ENCODE results near the gene CD84. TPM values are rescaled to one million over a fixed set of nuclear protein-coding genes. Genes with fewer than 3 reads are reported as not detected.
"Not testable (repeated sequence)": the region's sequence is repeated elsewhere in the genome, so short reads cannot be mapped to it uniquely, and the experiment has no call there.

CD84 gene
- total RNA-seq, 2 donors from 2014 or later, result 1.2 to 6.7 TPM

DNA sequence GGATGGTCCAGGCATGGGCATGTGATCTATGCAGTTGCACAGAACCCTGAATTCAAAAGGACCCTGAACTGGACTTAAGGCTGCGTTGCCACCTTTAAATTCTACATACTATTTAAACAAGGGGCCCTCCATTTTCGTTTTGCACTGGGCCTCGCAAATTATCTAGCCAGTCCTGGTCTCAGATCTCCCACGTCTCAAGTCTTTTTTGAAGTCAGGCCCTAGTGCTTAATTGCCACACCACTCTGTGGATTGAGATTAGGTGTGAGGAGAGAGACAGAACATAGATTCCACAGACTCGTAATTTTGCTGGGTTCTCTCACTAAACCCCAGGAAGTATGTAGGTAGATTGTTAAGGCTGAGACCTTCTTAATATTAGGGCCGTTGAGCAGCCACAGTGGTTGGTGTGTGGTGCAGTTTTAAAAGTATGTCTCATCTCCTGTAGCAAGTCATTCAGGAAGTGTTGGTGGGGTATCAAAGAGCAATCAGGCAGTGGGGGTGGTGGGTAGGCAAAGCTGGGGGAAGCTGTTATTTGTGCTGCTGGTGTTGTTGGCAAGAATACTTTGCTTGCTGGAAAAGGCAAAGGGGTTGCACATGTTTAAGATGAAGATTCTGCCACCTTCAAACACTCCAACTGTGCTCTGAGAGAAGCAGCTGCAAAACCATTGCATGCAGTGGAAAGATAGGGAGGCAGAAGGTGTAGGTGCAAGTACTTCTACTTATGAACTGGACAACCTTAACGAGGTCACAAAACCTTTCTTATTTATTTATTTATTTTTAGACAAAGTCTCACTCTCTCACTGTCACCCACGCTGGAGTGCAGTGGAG is 11.2 kb downstream of the CD84 start:
- Histone ChIP-seq H3K9me3 (no peaks in the 10 kb centered on the region), H3K4me1 (replicated peaks) (no peaks in the 10 kb centered on the region), H3K36me3 (no peaks in the 10 kb centered on the region), H3K27me3 (replicated peaks; ENCODE audit: insufficient read depth) (no peaks in the 10 kb centered on the region), H3K4me3 (no peak overlapping the region), H3K27ac (no peak overlapping the region)
- DNase-seq (ENCODE audit: low spot score), result no peak
- intact Hi-C loops (cut with DNase I), result no loop called here
- WGBS, result 58% methylated on average over 8 of the region's 8 CpGs
- TF ChIP-seq CTCF (IDR thresholded peaks at IDR 0.05) (no peak), POLR2AphosphoS5 (IDR thresholded peaks at IDR 0.05) (no peak), POLR2A (IDR thresholded peaks at IDR 0.05) (no peak)

- Histone ChIP-seq H3K36me3 (no peaks in the 10 kb centered on the region), H3K4me1 (replicated peaks) (no peaks in the 10 kb centered on the region), H3K9me3 (no peaks in the 10 kb centered on the region), H3K4me3 (no peak overlapping the region), H3K27ac (no peak overlapping the region), H3K27me3 (replicated peaks; ENCODE audit: insufficient read depth) (no peaks in the 10 kb centered on the region)
- WGBS, result 72% methylated on average over 5 of the region's 5 CpGs
- no peak for TF ChIP-seq POLR2AphosphoS5 (IDR thresholded peaks at IDR 0.05)
- TF ChIP-seq POLR2A (IDR thresholded peaks at IDR 0.05), result no peak
- no peak for TF ChIP-seq CTCF (IDR thresholded peaks at IDR 0.05)
- no peak for DNase-seq (ENCODE audit: low spot score)
- intact Hi-C loops (cut with DNase I), result no loop called here
Observed at GRCh38 chr1:160567341-160567740, 12.0 kb downstream of the CD84 start.

- no peaks in the 10 kb centered on the region for H3K9me3 ChIP-seq
- no peaks in the 10 kb centered on the region for H3K27me3 ChIP-seq (replicated peaks; ENCODE audit: insufficient read depth)
- WGBS, result 69% methylated on average over 4 of the region's 4 CpGs
- DNase-seq (ENCODE audit: low spot score), result no peak
- no peaks in the 10 kb centered on the region for H3K4me1 ChIP-seq (replicated peaks)
- TF ChIP-seq CTCF (IDR thresholded peaks at IDR 0.05) (no peak), POLR2AphosphoS5 (IDR thresholded peaks at IDR 0.05) (no peak), POLR2A (IDR thresholded peaks at IDR 0.05) (no peak)
- no peak overlapping the region for H3K4me3 ChIP-seq
- no peak overlapping the region for H3K27ac ChIP-seq
- no peaks in the 10 kb centered on the region for H3K36me3 ChIP-seq
- intact Hi-C loops (cut with DNase I), result no loop called here
Observed at GRCh38 chr1:160565564-160565963, 13.7 kb downstream of the CD84 start.

DNA sequence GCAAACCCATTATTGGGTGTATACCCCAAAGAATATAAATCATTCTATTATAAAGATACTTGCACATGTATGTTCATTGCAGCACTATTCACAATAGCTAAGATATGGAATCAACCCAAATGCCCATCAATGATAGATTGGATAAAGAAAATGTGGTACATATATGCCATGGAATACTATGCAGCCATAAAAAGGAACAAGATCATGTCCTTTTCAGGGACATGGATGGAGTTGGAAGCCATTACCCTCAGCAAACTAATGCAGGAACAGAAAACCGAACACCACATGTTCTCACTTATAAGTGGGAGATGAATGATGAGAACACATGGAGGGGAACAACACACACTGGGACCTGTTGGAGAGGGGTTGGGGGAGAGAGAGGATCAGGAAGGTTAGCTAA is 16.1 kb downstream of the CD84 start:
- H3K27me3 ChIP-seq (replicated peaks; ENCODE audit: insufficient read depth); H3K4me3 ChIP-seq; DNase-seq (ENCODE audit: low spot score); H3K9me3 ChIP-seq; H3K4me1 ChIP-seq (replicated peaks); H3K36me3 ChIP-seq; intact Hi-C loops (cut with DNase I); H3K27ac ChIP-seq: not testable (repeated sequence)
- WGBS, result 85% methylated on average over 1 of the region's 1 CpG

DNA sequence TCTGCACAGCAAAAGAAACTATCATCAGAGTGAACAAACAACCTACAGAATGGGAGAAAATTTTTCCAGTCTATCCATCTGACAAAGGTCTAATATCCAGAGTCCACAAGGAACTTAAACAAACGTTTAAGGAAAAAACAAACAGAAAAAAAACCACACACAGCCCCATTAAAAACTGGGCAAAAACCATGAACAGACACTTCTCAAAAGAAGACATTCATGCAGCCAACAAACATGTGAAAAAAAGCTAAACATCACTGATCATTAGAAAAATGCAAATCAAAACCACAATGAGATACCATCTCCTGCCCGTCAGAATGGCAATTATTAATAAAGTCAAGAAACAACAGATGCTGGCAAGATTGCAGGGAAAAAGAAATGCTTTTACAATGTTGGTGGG is 16.6 kb downstream of the CD84 start:
- intact Hi-C loops (cut with DNase I), result not testable (repeated sequence)
- WGBS, result 70% methylated on average over 2 of the region's 2 CpGs

GRCh38 chr1:160560806-160561205 is 18.5 kb downstream of the CD84 start:
- Histone ChIP-seq H3K4me1 (replicated peaks) (no peaks in the 10 kb centered on the region), H3K27me3 (replicated peaks; ENCODE audit: insufficient read depth) (no peaks in the 10 kb centered on the region), H3K27ac (no peak overlapping the region), H3K9me3 (no peaks in the 10 kb centered on the region), H3K36me3 (no peaks in the 10 kb centered on the region), H3K4me3 (no peak overlapping the region)
- intact Hi-C loops (cut with DNase I), result no loop called here
- no peak for DNase-seq (ENCODE audit: low spot score)
- TF ChIP-seq POLR2A (IDR thresholded peaks at IDR 0.05) (no peak), CTCF (IDR thresholded peaks at IDR 0.05) (no peak), POLR2AphosphoS5 (IDR thresholded peaks at IDR 0.05) (no peak)

More for the DNA sequence above, 16.6 kb downstream of the CD84 start:
- not testable (repeated sequence) for DNase-seq (ENCODE audit: low spot score); H3K27me3 ChIP-seq (replicated peaks; ENCODE audit: insufficient read depth); H3K9me3 ChIP-seq; H3K36me3 ChIP-seq; H3K4me3 ChIP-seq; H3K4me1 ChIP-seq (replicated peaks); H3K27ac ChIP-seq

Measured in prostate gland (tissue), 2 donors.